Prostate gland (tissue), 1 donor: ENCODE results near the gene KIF5A.
"Not testable (repeated sequence)": the region's sequence is repeated elsewhere in the genome, so short reads cannot be mapped to it uniquely, and the experiment has no call there.

ENCODE experiments used
- POLR2A ChIP-seq: fragments of 450-650 bp; IDR thresholded peaks from one replicate; pipeline ENCODE4 v1.6.1; 2016; ENCODE audit warnings: antibody characterized with exemption, mild to moderate bottlenecking
- POLR2AphosphoS5 ChIP-seq: sonication (generic); formaldehyde crosslinking; IDR thresholded peaks from one replicate; pipeline ENCODE4 v1.6.1; 2017; ENCODE audit warnings: antibody characterized with exemption

DNA sequence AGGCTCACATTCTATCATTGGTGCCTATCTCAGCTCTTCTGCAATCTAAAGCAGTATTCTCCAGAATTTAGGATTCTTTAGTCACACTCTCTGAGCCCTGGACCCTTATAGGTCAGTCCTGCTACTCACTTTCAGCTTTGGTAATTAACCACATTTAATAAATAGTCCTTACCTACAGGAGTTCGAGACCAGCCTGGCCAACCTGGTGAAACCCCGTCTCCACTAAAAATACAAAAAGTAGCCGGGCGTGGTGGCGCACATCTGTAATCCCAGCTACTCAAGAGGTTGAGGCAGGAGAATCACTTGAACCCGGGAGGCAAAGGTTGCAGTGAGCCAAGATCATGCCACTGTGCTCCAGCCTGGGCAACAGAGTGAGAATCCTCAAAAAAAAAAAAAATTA is 36.2 kb upstream of the KIF5A start:
- TF ChIP-seq POLR2A, POLR2AphosphoS5: not testable (repeated sequence)
